Measurements from ENCODE around the gene TNFRSF25. TPM values are rescaled to one million over a fixed set of nuclear protein-coding genes. Genes with fewer than 3 reads are reported as not detected.
"Not testable (repeated sequence)": the region's sequence is repeated elsewhere in the genome, so short reads cannot be mapped to it uniquely, and the experiment has no call there.

Gene TNFRSF25
- total RNA-seq, 1 donor from 2014 or later, result 29.4 TPM

DNA sequence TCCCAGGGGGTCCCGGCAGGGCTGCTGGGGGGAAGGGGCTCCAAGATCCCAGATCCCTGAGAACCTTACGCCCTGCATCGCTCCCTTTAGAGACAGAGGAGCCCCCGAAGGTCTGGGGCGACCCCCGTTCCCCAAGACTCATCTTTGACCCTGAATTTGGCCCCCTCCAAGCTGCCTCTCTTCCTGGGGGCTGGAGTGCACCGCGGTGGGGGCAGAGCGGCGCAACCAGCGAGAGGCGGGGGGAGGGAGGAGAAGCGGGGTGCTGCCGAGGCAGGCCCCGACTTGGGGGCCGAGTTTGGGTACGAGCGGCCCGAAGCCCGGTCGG lies 30.9 kb upstream of the TNFRSF25 start:
- Mint-ChIP-seq H3K4me1 (ENCODE audit: unreplicated experiment) (peaks cover 21% of the 10 kb centered on the region), H3K27me3 (peaks cover 5% of the 10 kb centered on the region), H3K27ac (no peak overlapping the region), H3K36me3 (no peaks in the 10 kb centered on the region), H3K9me3 (no peaks in the 10 kb centered on the region), H3K4me3 (peak overlapping the region; percentile 82)
- no peak for DNase-seq (ENCODE audit: extremely low spot score, unreplicated experiment)
- no peak for TF ChIP-seq CTCF (conservative IDR thresholded peaks at IDR 0.05)

GRCh38 chr1:6496365-6496721 lies 30.4 kb upstream of the TNFRSF25 start:
- no peak for DNase-seq (ENCODE audit: extremely low spot score, unreplicated experiment)
- Mint-ChIP-seq H3K4me3 (peak overlapping the region; percentile 82), H3K4me1 (ENCODE audit: unreplicated experiment) (peaks cover 25% of the 10 kb centered on the region), H3K27me3 (peaks cover 4% of the 10 kb centered on the region), H3K36me3 (no peaks in the 10 kb centered on the region), H3K27ac (no peak overlapping the region), H3K9me3 (no peaks in the 10 kb centered on the region)
- no peak for TF ChIP-seq CTCF (conservative IDR thresholded peaks at IDR 0.05)

DNA sequence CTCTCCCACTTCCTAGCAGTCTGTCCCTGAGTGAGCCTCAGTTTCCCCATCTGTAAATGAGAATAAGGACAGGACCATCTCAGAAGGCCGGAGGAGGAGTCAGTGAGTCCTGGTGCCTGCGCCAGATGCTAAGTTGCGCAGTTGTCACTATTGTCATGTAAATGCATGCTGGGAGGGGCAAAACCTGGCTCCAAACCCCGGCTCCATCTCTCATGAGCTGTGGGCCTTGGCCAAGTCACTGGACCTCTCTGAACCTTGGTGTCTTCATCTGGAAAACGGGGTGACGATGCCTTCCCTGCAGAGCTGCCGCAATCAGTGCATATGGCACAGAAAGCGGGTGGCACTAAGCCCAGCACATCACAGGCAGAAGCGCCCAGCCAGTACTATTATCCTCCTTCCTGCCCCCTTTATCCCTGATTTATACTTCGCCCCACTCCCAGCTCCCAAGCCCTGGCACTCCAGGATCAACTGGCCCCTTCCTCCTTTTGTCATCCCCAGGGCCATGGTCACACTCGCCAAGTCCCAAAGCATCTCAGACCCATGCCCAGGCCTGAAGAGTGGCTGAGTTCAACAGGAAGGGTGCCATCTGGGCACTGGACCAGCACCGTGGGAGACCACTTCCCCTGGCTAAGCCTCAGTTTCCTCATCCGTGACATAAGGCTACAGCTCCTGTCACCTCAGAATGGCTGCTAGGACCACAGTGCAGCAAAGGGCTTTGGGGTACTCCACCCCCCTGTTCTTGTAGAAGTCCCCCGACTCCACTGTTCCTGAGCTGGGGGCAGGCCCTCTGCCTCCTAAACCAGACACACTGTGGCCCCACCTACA lies 29.8 kb upstream of the TNFRSF25 start:
- no peaks in the 10 kb centered on the region for H3K9me3 Mint-ChIP-seq
- DNase-seq (ENCODE audit: extremely low spot score, unreplicated experiment), result no peak
- no peak for TF ChIP-seq CTCF (conservative IDR thresholded peaks at IDR 0.05)
- no peak overlapping the region for H3K27ac Mint-ChIP-seq
- H3K36me3 Mint-ChIP-seq, result no peaks in the 10 kb centered on the region
- H3K4me1 Mint-ChIP-seq (ENCODE audit: unreplicated experiment), result peaks cover 23% of the 10 kb centered on the region
- H3K4me3 Mint-ChIP-seq, result peak overlapping the region; percentile 52
- H3K27me3 Mint-ChIP-seq, result no peaks in the 10 kb centered on the region

GRCh38 chr1:6495041-6495441 lies 29.1 kb upstream of the TNFRSF25 start:
- H3K4me3 Mint-ChIP-seq, result no peak overlapping the region
- no peak overlapping the region for H3K27ac Mint-ChIP-seq
- TF ChIP-seq CTCF (conservative IDR thresholded peaks at IDR 0.05), result no peak
- no peaks in the 10 kb centered on the region for H3K27me3 Mint-ChIP-seq
- no peaks in the 10 kb centered on the region for H3K9me3 Mint-ChIP-seq
- no peaks in the 10 kb centered on the region for H3K36me3 Mint-ChIP-seq
- no peak for DNase-seq (ENCODE audit: extremely low spot score, unreplicated experiment)
- peaks cover 23% of the 10 kb centered on the region for H3K4me1 Mint-ChIP-seq (ENCODE audit: unreplicated experiment)

- no peaks in the 10 kb centered on the region for H3K36me3 Mint-ChIP-seq
- H3K4me1 Mint-ChIP-seq (ENCODE audit: unreplicated experiment), result peaks cover 23% of the 10 kb centered on the region
- DNase-seq (ENCODE audit: extremely low spot score, unreplicated experiment), result no peak
- no peak overlapping the region for H3K27ac Mint-ChIP-seq
- H3K4me3 Mint-ChIP-seq, result no peak overlapping the region
- H3K9me3 Mint-ChIP-seq, result no peaks in the 10 kb centered on the region
- no peaks in the 10 kb centered on the region for H3K27me3 Mint-ChIP-seq
- no peak for TF ChIP-seq CTCF (conservative IDR thresholded peaks at IDR 0.05)
Measured at GRCh38 chr1:6494627-6495026, 28.7 kb upstream of the TNFRSF25 start.

GRCh38 chr1:6493834-6494223 lies 27.9 kb upstream of the TNFRSF25 start:
- not testable (repeated sequence) for H3K4me3 Mint-ChIP-seq; H3K9me3 Mint-ChIP-seq; H3K27me3 Mint-ChIP-seq; H3K36me3 Mint-ChIP-seq; DNase-seq (ENCODE audit: extremely low spot score, unreplicated experiment); H3K27ac Mint-ChIP-seq
- peaks cover 23% of the 10 kb centered on the region for H3K4me1 Mint-ChIP-seq (ENCODE audit: unreplicated experiment)
